ENCODE measurements around the gene NDUFA11.

Gene NDUFA11

DNA sequence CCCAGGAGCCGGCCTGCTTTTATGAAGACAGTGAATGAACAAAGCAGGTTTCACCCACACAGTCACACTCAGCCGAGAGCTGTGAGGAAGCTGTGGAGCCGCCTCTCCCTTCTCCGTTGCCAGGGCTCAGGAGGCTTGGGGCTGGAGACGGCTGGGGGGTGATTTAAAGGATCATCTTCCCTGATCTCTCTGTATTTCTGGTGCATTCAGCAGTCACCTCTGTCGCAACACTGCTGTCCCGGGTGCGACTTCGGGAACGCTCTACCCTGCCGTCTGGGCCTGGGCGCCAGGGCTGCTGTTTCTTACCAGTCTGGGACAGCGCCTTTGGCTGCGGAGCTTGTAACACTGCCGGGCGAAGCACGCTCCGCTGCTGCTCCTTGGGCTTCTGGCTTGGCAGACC lies 28.6 kb upstream of the NDUFA11 start:
- DNase-seq = no peak

GRCh38 chr19:5931251-5931650 lies 27.7 kb upstream of the NDUFA11 start:
- DNase-seq = no peak

DNA sequence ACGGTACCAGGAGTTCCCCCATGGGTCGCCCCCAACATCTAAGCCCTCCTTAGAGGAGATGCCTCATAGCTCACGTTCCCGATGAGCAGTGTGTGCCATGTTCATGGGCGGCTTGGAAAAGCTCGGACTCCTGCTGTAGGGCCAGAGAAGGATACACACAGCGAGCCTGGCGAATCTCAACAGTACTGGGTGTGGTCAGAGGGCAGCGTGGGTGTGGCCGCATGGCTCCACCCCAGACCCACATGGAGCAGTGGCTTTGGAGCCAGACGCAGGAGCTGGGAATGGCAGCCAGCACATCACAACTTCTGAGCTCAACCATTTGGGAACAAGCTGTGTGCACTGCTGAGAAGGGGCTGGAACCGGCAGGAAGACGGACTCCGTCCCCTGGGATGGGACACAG lies 26.0 kb upstream of the NDUFA11 start:
- DNase-seq = no peak

DNA sequence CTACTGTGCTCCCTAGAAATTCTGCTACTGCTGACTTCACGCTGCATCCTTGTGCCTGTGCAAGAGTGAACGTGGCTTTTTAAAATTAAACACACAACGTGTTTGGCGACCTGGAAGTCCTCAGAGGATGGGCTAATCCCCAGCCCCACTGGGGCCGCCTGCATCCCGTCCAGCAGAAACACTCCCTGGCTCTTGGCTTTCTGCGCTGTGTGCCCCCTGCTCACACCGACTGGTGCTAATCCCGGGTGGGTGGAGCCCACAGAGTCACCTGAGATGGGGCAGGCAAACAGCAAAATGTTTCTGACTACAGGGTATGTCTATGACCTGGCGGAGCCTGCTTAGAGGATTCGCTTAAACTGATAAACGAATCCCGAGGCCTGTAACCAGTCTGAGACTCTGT lies 25.6 kb upstream of the NDUFA11 start:
- no peak for DNase-seq

GRCh38 chr19:5927441-5927821 lies 23.8 kb upstream of the NDUFA11 start:
- DNase-seq = no peak

DNA sequence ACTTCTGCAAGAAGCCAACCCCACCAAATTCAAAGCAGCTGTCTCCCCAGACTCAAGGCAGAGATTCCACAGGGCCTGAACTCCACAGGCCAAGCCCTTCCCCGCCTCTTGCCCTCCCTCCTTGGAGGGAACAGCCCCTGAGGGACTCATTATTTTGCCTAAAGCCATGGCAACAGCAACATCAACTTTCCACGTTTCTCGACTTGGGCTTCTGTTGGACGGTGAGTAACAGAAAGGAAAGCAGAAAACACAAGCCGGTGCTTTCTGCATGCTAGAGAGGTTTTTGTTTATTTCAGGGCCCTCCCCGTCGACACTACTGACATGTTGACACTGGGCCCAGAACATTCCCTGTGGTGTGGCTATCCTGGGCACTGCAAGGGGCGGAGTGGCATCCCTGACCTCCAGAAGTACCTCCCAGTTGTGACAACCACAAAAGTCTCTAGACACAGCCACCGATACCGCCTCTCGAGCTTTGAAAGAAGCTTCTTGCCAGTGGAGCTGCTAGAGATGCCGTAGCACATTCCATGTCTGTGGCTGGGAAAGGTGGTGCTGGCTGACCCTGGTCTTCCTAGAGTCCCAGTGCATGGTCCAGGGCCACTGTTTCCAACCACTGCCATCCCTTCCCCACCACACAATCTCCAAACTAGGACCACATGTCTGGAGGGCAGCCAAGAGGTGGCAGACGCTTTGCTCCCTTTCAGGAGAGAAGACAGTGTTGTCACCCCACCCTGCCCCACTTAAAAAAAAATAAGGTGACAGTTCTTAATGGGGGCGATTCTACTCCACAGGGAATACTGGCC lies 23.3 kb upstream of the NDUFA11 start:
- no peak for DNase-seq

- no peak for DNase-seq
These were observed 22.3 kb upstream of the NDUFA11 start for GRCh38 chr19:5925830-5926427.

DNA sequence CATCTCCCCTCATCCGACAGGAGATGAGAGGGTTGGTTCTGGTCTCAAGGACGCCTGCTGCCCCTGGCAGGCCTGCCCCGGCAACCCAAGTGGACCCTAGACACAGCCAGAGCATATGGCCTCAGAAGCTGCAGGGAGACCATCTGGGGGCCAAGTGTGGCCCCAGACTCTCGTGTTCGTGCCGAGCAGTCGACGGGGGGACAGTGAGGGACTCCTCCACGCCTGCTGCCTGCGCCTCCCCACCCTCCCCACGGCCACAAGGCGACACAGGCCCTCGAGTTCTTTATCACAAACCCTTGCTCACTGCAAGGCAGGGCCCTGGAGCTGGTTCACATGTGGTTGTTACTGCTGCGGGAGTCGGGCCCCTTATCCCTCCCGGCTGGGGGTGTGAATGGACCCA lies 19.8 kb upstream of the NDUFA11 start:
- DNase-seq = no peak

GRCh38 chr19:5922161-5922545 lies 18.6 kb upstream of the NDUFA11 start:
- DNase-seq = no peak

DNA sequence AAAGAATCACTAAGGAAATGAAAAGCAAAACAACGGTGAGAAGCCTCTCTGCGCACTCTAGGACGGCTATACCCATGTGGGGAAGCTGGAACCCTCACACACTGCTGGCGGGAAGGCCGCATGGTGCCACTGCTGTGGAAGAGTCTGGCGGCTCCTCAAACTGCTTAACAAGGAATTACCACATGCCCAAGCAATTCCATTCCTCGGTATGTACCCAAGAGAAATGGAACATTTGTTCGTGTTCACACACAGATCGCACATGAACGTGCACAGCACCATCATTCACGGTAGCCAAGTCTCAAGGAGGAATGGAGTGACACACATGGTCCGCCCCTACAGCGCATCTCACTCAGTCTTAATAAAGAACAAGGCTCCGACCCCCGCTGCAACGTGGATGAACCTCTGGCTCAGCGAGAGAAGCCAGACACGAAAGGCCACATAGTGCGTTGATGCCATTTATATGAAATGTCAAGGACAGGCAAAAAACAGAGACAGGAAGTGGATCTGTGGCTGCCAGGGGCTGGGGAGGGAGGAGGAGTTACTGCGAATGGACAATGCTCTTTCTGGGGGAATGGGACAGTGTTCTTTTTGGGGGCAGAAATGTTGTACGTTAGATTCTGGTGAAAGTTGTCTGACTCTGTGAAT lies 18.0 kb upstream of the NDUFA11 start:
- DNase-seq = no peak

DNA sequence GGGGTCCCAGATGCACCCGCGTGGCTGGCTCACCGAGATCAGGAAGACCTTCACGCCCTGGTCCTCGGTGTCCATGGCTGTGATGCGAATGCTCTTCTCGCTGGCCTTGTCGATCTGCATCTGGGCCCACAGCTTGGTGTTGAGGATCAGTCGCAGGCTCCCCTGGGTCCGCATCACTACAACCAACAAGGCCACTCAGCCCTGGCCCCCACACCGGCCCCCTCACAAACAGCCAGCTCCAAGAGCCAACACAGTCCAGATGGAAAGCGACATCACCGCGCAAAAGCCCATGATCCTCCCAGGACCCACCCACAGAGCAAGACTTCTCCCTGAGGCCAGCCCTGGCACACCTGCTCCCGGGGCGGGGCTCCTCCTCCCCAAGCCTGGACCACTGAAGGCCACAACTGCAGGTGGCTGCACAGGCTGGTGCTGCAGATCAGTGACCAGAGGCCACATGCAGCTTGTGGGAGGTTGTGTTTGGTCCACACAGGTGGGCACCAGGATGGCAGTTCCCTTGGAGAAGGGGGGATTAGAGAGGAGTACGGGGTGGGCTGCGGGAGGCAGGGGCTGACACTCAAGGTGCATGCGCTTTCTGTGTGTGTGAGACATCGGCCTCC lies 15.0 kb upstream of the NDUFA11 start:
- no peak for DNase-seq

GRCh38 chr19:5917431-5918107 lies 14.0 kb upstream of the NDUFA11 start:
- no peak for DNase-seq

DNA sequence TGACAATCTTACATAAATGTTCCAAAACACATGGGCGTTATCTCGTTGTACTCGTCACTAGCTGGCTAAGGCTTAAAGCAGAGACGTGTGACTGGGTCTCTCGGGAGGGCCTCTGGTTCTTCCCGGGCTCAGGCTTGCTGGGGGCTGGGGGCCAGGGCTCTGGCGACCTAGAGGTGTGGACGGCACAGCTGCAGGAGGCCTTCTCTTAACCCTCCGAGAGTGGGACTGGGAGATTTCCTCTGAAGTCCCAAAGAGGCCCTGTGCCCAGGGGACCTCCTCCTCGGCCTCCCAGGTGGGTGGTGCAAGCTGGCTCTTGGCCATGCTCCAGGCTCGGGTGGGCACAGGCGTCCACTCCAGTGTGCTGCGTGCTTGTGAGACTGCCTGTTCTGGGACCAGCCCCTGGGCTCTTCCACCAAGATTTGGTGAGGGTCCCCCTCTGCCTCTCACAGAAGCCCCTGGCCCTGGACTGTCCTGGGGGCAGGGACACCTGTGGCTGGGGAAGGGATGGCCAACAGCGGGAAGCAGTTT lies 12.7 kb upstream of the NDUFA11 start:
- no peak for DNase-seq

DNA sequence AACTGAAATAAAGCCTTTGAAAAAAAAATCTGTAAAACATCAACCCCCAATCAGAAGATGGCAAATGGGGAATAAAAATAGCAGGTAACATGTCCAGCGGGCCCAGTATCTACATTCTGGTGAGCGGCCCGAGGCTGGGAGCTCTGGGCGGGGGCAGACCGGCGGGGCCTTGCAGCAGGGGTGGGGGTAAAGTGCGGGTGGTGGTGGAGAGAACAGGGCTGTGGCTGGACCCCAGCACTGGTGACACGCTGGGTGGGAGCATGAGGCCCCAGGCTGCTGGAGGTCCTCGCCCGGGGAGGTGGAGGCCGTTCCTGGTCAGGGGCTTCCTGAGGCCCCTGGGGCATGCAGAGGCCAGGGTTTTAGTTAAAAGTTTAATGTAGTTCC lies 12.2 kb upstream of the NDUFA11 start:
- DNase-seq = no peak

GRCh38 chr19:5914946-5915781 lies 11.6 kb upstream of the NDUFA11 start:
- no peak for DNase-seq

GRCh38 chr19:5914358-5914774 lies 10.8 kb upstream of the NDUFA11 start:
- no peak for DNase-seq

DNA sequence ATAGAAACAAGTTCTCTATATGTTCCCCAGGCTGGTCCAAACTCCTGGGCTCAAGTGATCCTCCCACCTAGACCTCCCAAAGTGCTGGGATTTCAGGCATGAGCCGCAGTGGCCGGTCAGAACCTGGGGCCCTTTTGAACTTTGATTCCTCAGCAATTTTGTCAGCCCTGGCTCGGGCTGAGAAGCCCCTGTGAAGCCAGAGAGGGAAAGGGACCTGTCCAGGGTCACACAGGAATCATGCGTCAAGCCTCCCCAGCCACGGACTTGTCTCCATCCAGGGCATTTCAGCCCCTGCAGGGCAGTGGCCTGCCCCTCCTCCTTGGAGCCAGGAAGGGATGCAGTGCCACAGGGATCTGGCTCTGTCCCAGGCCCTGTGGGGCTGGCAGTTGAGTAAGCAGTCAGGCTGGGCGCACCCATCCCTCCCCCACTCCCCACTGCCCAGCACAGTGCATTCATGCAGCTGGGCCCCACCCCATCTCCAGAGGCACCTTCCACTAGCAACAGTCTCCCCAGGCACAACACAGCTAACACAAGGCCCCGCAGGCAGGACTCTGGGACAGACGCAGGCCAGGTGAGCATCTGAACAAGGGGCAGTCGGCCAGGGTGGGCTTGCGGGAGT lies 10.3 kb upstream of the NDUFA11 start, which contains the start of gene CAPS:
Gene CAPS (plus strand): TSS at position 516 of the 619 bp plus-strand sequence. CDS start 153 bp downstream, outside the sequence.
- DNase-seq = no peak

- no peak for DNase-seq
These were observed 7.8 kb upstream of the NDUFA11 start for GRCh38 chr19:5911366-5911765.

DNA sequence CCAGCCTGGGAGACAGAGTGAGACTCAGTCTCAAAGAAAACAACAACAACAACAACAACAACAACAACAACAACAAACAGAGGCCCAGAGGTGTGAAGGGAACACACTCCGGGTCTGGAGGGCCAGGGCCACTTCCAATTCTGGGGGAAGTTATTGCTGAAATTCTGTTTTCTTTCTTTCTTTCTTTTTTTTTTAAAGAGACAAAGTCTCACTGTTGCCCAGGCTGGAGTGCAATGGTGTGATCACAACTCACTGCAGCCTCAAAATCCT lies 7.0 kb upstream of the NDUFA11 start:
- DNase-seq = no peak

- DNase-seq = no peak
These were observed 5.3 kb upstream of the NDUFA11 start for GRCh38 chr19:5908773-5909442.

- DNase-seq = no peak
These were observed 3.7 kb upstream of the NDUFA11 start for GRCh38 chr19:5907241-5907640.
